ENCODE data around the gene GSE1.

GRCh38 chr16:85595812-85596502 is 17.2 kb upstream of the GSE1 start:
- TF ChIP-seq CTCF (IDR thresholded peaks at IDR 0.05) (no peak), POLR2A (IDR thresholded peaks at IDR 0.05) (no peak)
